HepG2 (cell line): ENCODE data around the gene ITGA7. TPM values are rescaled to one million over a fixed set of nuclear protein-coding genes. Genes with fewer than 3 reads are reported as not detected.

Source experiments
- ARNTL ChIP-seq: sonication (generic); formaldehyde crosslinking; IDR thresholded peaks from 2 replicates; pipeline ENCODE4 v1.4.0; 2020; ENCODE audit warnings: mild to moderate bottlenecking, missing genetic modification reagents
- CHD2 ChIP-seq: IDR thresholded peaks from 2 replicates; pipeline ENCODE4 v1.6.1; 2011; ENCODE audit warnings: low read depth, low read length, improper control_type of control experiment
- PCBP2 ChIP-seq: fragments of 200-400 bp; formaldehyde crosslinking; optimal IDR thresholded peaks from 2 replicates; pipeline ENCODE3; 2018; ENCODE audit warnings: low read length, low read depth; ENCODE audit not compliant: poor library complexity, severe bottlenecking
- POLR2AphosphoS5 ChIP-seq: IDR thresholded peaks from 2 replicates; pipeline ENCODE4 v1.6.1; 2012; ENCODE audit warnings: low read depth, low read length
- RBM22 ChIP-seq: fragments of 200-400 bp; formaldehyde crosslinking; optimal IDR thresholded peaks from 2 replicates; pipeline ENCODE3; 2017; ENCODE audit warnings: mild to moderate bottlenecking, low read length, moderate library complexity
- SAP130 ChIP-seq: IDR thresholded peaks from 2 replicates; pipeline ENCODE4 v1.6.1; 2016; ENCODE audit warnings: low read depth
- TEAD3 ChIP-seq: optimal IDR thresholded peaks from 2 replicates; pipeline ENCODE3; 2016; ENCODE audit warnings: borderline replicate concordance
- ZBTB21 ChIP-seq: sonication (generic); formaldehyde crosslinking; IDR thresholded peaks from 2 replicates; pipeline ENCODE4 v1.4.0; 2020; ENCODE audit warnings: missing genetic modification reagents
- ZNF143 ChIP-seq: sonication (generic); formaldehyde crosslinking; IDR thresholded peaks from 2 replicates; pipeline ENCODE4 v1.4.0; 2020; ENCODE audit warnings: missing genetic modification reagents
- ZNF350 ChIP-seq: sonication (generic); formaldehyde crosslinking; IDR thresholded peaks from 2 replicates; pipeline ENCODE4 v1.4.0; 2020; ENCODE audit warnings: mild to moderate bottlenecking, low read depth, missing genetic modification reagents, borderline replicate concordance
- ZNF577 ChIP-seq: sonication (generic); formaldehyde crosslinking; IDR thresholded peaks from 2 replicates; pipeline ENCODE4 v1.4.0; 2020; ENCODE audit warnings: mild to moderate bottlenecking, low read depth, missing genetic modification reagents, borderline replicate concordance
- ZNF709 ChIP-seq: sonication (generic); formaldehyde crosslinking; IDR thresholded peaks from 2 replicates; pipeline ENCODE4 v1.5.0; 2020; ENCODE audit warnings: mild to moderate bottlenecking, missing genetic modification reagents
- polyA plus RNA-seq, 8 experiments: library from polyadenylated mRNA; depleted of rRNA in 3 of 8; stranded (reverse) in 7 of 8; unstranded in 1 of 8; fragments of >200 nt; fragmentation: Illumina TruSeq in 4 of 8; extraction: Trizol in 4 of 8; gene quantifications; 2 replicates each; pipeline versions ENCODE4 v1.2.1 to v1.2.3, GENCODE V29; 2011 to 2016; ENCODE audit warnings: low read depth in 4 of 8, missing spikeins in 1 of 8, mixed read lengths in 1 of 8; ENCODE audit not compliant: insufficient read depth in 1 of 8
- total RNA-seq, 5 experiments: library from RNA; depleted of rRNA; stranded (reverse); fragments of >200 nt; fragmentation: Illumina TruSeq; extraction: Trizol; gene quantifications; 2 replicates each; pipeline ENCODE4 v1.2.3, GENCODE V29; 2016; ENCODE audit warnings: low read depth in 1 of 5
- TF ChIP-seq, protein P1 (sequence below): sonication (generic); formaldehyde crosslinking; conservative IDR thresholded peaks from 2 replicates; pipeline ENCODE4 v1.4.0; 2020; ENCODE audit warnings: mild to moderate bottlenecking, missing genetic modification reagents, moderate library complexity
- TF ChIP-seq, protein P2 (sequence below): sonication (generic); formaldehyde crosslinking; IDR thresholded peaks from 2 replicates; pipeline ENCODE4 v1.5.1; 2020; ENCODE audit warnings: mild to moderate bottlenecking, missing genetic modification reagents, moderate library complexity
- TF ChIP-seq, protein P3 (sequence below): fragments of 450-650 bp; IDR thresholded peaks from 2 replicates; pipeline ENCODE4 v1.6.1; 2017; ENCODE audit warnings: mild to moderate bottlenecking

ITGA7 gene
- total and polyA plus RNA-seq, 2 of the 13 experiments (the other 11 are each of a cell fraction or from before 2014, with no cell fraction given), result 0.65 to 0.75 TPM

DNA sequence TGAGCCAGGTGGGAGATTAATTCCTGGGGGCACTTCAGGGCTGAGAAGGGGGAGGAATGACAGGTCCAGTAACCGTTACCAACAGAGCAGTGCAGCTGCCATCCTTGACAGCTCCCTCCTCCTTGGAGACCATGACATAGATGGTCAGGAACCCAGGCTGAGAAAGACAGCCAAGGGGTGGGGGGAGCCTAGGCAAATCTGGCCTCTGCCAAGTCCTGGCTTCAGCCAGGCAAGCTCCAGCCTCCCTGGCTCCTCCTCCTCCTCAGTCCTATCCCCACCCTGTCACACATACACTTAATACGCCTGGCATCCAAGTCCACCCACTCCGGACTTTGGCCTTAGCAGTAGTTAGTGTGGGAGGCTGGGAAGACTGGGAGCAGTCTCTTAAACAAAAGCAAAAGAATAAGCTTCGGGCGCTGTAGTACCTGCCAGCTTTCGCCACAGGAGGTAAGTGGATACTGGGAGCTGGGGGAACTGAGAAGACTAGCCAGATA is 12.4 kb upstream of the ITGA7 start, which contains the start of gene RDH5 (continued):
- TF ChIP-seq, protein P1, sequence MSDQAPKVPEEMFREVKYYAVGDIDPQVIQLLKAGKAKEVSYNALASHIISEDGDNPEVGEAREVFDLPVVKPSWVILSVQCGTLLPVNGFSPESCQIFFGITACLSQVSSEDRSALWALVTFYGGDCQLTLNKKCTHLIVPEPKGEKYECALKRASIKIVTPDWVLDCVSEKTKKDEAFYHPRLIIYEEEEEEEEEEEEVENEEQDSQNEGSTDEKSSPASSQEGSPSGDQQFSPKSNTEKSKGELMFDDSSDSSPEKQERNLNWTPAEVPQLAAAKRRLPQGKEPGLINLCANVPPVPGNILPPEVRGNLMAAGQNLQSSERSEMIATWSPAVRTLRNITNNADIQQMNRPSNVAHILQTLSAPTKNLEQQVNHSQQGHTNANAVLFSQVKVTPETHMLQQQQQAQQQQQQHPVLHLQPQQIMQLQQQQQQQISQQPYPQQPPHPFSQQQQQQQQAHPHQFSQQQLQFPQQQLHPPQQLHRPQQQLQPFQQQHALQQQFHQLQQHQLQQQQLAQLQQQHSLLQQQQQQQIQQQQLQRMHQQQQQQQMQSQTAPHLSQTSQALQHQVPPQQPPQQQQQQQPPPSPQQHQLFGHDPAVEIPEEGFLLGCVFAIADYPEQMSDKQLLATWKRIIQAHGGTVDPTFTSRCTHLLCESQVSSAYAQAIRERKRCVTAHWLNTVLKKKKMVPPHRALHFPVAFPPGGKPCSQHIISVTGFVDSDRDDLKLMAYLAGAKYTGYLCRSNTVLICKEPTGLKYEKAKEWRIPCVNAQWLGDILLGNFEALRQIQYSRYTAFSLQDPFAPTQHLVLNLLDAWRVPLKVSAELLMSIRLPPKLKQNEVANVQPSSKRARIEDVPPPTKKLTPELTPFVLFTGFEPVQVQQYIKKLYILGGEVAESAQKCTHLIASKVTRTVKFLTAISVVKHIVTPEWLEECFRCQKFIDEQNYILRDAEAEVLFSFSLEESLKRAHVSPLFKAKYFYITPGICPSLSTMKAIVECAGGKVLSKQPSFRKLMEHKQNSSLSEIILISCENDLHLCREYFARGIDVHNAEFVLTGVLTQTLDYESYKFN (CRISPR knock-in tag), result peak; percentile 54; the same call in 1 of the 2 replicates
- no peak for TF ChIP-seq ZNF143 (CRISPR knock-in tag)
- TF ChIP-seq CHD2, result no peak
- TF ChIP-seq RBM22, result no peak
- TF ChIP-seq ZBTB21 (CRISPR knock-in tag), result no peak
- TF ChIP-seq SAP130 (CRISPR knock-in tag), result peak; percentile 33; the same call in 1 of the 2 replicates
- TF ChIP-seq PCBP2, result no peak
- TF ChIP-seq ARNTL (CRISPR knock-in tag), result 0 out of 2 replicates have a peak, but pooled peaks have one; percentile 5
- no peak for TF ChIP-seq ZNF709 (CRISPR knock-in tag)
- TF ChIP-seq, protein P2, sequence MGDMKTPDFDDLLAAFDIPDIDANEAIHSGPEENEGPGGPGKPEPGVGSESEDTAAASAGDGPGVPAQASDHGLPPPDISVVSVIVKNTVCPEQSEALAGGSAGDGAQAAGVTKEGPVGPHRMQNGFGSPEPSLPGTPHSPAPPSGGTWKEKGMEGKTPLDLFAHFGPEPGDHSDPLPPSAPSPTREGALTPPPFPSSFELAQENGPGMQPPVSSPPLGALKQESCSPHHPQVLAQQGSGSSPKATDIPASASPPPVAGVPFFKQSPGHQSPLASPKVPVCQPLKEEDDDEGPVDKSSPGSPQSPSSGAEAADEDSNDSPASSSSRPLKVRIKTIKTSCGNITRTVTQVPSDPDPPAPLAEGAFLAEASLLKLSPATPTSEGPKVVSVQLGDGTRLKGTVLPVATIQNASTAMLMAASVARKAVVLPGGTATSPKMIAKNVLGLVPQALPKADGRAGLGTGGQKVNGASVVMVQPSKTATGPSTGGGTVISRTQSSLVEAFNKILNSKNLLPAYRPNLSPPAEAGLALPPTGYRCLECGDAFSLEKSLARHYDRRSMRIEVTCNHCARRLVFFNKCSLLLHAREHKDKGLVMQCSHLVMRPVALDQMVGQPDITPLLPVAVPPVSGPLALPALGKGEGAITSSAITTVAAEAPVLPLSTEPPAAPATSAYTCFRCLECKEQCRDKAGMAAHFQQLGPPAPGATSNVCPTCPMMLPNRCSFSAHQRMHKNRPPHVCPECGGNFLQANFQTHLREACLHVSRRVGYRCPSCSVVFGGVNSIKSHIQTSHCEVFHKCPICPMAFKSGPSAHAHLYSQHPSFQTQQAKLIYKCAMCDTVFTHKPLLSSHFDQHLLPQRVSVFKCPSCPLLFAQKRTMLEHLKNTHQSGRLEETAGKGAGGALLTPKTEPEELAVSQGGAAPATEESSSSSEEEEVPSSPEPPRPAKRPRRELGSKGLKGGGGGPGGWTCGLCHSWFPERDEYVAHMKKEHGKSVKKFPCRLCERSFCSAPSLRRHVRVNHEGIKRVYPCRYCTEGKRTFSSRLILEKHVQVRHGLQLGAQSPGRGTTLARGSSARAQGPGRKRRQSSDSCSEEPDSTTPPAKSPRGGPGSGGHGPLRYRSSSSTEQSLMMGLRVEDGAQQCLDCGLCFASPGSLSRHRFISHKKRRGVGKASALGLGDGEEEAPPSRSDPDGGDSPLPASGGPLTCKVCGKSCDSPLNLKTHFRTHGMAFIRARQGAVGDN (CRISPR knock-in tag), result peak; percentile 46
- TF ChIP-seq POLR2AphosphoS5, result 0 out of 2 replicates have a peak, but pooled peaks have one; percentile 24
- TF ChIP-seq, protein P3, sequence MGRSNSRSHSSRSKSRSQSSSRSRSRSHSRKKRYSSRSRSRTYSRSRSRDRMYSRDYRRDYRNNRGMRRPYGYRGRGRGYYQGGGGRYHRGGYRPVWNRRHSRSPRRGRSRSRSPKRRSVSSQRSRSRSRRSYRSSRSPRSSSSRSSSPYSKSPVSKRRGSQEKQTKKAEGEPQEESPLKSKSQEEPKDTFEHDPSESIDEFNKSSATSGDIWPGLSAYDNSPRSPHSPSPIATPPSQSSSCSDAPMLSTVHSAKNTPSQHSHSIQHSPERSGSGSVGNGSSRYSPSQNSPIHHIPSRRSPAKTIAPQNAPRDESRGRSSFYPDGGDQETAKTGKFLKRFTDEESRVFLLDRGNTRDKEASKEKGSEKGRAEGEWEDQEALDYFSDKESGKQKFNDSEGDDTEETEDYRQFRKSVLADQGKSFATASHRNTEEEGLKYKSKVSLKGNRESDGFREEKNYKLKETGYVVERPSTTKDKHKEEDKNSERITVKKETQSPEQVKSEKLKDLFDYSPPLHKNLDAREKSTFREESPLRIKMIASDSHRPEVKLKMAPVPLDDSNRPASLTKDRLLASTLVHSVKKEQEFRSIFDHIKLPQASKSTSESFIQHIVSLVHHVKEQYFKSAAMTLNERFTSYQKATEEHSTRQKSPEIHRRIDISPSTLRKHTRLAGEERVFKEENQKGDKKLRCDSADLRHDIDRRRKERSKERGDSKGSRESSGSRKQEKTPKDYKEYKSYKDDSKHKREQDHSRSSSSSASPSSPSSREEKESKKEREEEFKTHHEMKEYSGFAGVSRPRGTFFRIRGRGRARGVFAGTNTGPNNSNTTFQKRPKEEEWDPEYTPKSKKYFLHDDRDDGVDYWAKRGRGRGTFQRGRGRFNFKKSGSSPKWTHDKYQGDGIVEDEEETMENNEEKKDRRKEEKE, result no peak
- no peak for TF ChIP-seq ZNF577 (CRISPR knock-in tag)
- TF ChIP-seq ZNF350 (CRISPR knock-in tag), result 0 out of 2 replicates have a peak, but pooled peaks have one; percentile 6
- TF ChIP-seq TEAD3 (CRISPR knock-in tag), result peak; percentile 39
